GM12878 (cell line): ENCODE measurements around the gene TMEM88.

Experiments
- CTCF ChIP-seq, 3 experiments: IDR thresholded peaks in 2 of 3; conservative IDR thresholded peaks in 1 of 3; 2 replicates each; pipeline ENCODE4 v1.5.1; 2011; ENCODE audit warnings: low read depth in 3 of 3, low read length in 3 of 3, mild to moderate bottlenecking in 3 of 3, control low read depth in 2 of 3, moderate library complexity in 2 of 3, inconsistent platforms in 1 of 3, mixed read lengths in 1 of 3; ENCODE audit not compliant: control insufficient read depth in 2 of 3, insufficient read depth in 1 of 3; ENCODE audit errors: extremely low read depth in 1 of 3
- POLR2A ChIP-seq: IDR thresholded peaks from 2 replicates; pipeline ENCODE4 v1.6.1; 2011; ENCODE audit warnings: low read depth, mild to moderate bottlenecking, low read length

GRCh38 chr17:7816926-7817642, 37.8 kb upstream of the TMEM88 start:
- no peak for TF ChIP-seq CTCF (IDR thresholded peaks at IDR 0.05 in 2 of 3, conservative IDR thresholded peaks at IDR 0.05 in 1 of 3; ENCODE audit: control insufficient read depth in 2 of 3, extremely low read depth in 1 of 3, insufficient read depth in 1 of 3, low read depth in 3 of 3, low read length in 3 of 3)
- no peak for TF ChIP-seq POLR2A
